Cardiac fibroblast (primary cell): Measurements from ENCODE around the gene LRP1B.

Experiments used
- DNase-seq, 2 donors: peaks; one replicate each; pipeline versions ENCODE4 v3.0.0 to v3.0.0-alpha.2; 2010; ENCODE audit warnings: low read depth in 2 of 2
- H3K4me3 ChIP-seq, 2 donors: replicated peaks in 1 of 2; 1 replicate in 1 of 2; 2 replicates in 1 of 2; pipeline ENCODE4 v1.5.1; 2011; ENCODE audit warnings: low read depth in 2 of 2, low read length in 2 of 2, mild to moderate bottlenecking in 2 of 2, moderate library complexity in 1 of 2
- TF ChIP-seq, protein P1 (sequence below): IDR thresholded peaks from one replicate; pipeline ENCODE4 v1.5.1; 2011; ENCODE audit warnings: low read depth, mild to moderate bottlenecking, low read length, inconsistent platforms

LRP1B gene

DNA sequence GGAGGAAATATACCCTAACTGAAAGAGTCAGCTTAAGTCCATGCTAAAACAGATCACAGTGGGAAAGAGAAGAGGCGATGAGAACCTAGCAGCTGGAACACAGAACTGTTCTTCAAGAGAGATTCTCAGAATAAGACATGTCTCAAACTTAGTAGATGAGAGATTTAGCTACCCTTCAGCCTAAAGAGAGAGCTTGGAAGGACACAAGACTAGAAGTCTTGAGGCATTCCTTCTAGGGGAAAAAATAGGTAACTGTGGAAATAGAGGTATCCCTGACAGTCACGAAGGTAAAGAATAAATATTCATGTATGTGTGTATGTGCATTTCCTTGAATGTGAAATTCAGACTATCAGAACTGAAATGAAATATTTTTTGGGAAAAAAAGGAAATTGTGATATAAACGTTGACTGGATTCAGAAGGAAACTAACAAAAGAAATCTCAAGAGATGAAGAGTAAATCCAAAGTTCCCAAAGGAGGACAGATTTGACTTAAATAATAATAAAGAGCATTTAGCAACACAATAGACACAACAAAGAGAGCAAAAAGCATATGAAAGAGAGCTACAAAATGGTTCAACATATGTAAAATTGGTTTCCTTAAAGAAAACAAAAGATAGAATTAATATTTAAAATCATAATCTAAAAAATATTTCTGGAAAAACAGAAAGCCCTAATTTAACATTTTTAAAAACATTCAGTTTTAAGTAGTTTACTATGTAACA is 258.7 kb downstream of the LRP1B start:
- TF ChIP-seq, protein P1, sequence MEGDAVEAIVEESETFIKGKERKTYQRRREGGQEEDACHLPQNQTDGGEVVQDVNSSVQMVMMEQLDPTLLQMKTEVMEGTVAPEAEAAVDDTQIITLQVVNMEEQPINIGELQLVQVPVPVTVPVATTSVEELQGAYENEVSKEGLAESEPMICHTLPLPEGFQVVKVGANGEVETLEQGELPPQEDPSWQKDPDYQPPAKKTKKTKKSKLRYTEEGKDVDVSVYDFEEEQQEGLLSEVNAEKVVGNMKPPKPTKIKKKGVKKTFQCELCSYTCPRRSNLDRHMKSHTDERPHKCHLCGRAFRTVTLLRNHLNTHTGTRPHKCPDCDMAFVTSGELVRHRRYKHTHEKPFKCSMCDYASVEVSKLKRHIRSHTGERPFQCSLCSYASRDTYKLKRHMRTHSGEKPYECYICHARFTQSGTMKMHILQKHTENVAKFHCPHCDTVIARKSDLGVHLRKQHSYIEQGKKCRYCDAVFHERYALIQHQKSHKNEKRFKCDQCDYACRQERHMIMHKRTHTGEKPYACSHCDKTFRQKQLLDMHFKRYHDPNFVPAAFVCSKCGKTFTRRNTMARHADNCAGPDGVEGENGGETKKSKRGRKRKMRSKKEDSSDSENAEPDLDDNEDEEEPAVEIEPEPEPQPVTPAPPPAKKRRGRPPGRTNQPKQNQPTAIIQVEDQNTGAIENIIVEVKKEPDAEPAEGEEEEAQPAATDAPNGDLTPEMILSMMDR, result no peak
- no peak overlapping the region for H3K4me3 ChIP-seq
- DNase-seq, result no peak

DNA sequence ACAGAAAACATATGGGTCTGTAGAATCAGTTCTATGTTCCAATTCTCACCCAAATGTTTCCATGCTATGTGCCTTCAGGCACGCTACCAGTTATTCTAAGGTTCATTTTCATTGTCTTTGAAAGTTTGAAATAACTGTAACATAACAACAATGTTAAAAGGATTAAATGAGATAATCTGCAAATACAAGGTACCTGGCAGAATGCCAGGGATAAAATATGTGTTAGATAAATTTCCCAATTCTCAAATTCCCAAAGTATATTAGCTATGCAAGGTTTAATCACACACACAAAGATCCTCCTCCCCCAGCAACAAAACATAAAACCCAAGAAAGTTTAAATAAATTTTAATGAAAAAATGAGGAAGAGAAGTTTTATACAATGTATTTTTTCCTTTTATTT is 261.2 kb downstream of the LRP1B start:
- TF ChIP-seq, protein P1, result no peak
- no peak overlapping the region for H3K4me3 ChIP-seq
- no peak for DNase-seq

DNA sequence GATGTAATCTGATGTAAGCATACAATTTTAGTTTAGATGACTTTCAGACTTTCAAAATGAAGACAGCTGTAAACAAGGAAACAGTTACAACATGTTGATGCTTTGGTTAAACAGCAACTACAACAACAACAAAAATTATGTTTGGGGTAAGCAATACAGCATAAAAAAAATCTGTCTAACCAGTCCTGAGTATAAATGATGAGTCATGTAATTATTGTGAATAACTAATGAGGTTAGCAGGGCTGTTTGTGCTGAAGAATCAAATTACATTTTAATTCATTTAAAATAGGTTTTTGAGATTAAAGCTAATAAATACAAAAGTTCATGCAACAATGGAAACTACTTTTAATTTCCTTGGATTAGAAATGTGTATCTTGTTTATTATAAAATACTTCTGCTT is 266.9 kb downstream of the LRP1B start:
- TF ChIP-seq, protein P1, result no peak
- no peak overlapping the region for H3K4me3 ChIP-seq
- DNase-seq, result no peak

DNA sequence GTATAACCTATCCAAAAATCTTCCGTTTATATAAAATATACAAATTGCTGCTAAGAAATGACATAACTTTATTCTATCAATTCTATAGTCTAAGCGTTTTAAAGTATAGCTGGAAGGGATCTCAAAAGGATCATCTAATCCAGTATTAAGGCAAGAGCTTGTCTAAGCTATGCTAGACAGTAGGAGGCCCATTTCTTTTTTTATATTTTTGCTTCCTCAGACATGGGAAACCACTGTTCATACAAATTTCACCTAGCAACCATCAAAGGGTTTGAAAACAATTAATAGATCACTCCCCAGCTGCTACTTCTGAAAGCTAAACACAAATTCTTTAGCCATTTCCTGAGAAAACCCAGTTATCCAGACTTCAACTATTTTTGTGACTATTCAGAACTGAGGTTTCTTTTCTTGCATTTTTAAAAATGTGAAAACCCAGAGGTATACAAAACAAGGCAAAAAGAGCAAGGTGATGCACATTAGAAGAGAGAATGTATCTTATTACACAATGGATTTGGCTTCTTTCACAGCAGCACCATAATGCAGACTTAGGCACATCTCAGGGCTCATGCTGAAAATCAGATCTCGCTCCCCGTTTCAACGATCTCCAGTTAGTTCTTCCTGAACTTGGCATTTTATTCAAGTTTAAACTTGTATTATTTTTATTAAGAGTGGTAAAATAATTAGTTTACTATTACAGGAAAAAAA is 274.4 kb downstream of the LRP1B start:
- TF ChIP-seq, protein P1, result no peak
- H3K4me3 ChIP-seq, result no peak overlapping the region
- no peak for DNase-seq

DNA sequence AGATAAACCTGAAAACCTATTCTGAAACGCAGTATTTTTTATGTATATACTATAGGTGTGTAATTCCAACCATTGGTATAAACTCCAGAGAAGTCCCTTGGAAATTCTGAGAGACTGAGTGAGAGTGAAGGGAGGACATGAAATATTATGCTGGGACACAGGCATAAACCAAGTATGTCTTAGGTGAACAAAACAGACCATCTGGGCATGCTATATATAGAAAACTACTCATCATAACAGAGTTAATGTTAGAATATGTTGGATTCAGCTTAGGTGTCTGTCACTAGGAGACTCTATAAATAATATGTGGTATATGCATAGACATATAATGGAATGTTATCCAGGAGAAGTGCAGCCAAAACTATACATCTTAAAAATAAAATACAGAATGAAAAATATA is 282.6 kb downstream of the LRP1B start:
- TF ChIP-seq, protein P1, result no peak
- H3K4me3 ChIP-seq, result no peak overlapping the region
- DNase-seq, result no peak

DNA sequence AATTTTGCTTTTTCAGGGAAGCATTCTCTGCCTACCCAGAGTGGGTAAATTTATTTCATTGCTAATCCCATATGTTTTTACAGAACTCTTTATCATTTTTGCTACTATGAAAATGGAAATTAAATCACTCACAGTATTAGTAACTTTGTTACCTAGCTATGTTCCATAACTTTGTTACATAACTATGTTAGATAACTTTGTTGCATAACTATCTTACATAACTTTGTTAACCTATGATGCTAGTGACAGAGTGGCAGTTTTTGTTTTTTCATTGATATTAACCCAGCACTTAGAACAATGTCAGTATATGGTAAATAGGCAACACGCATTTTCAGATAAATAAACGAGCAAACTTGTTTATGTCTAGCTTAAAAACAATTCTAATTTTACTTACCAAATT is 286.6 kb downstream of the LRP1B start:
- TF ChIP-seq, protein P1, result no peak
- H3K4me3 ChIP-seq, result no peak overlapping the region
- no peak for DNase-seq
